HG02571 (cell line): ENCODE results near the gene AFAP1.
"Not testable (repeated sequence)": the region's sequence is repeated elsewhere in the genome, so short reads cannot be mapped to it uniquely, and the experiment has no call there.

Experiments used
- ATAC-seq: cut with Tn5 transposase; IDR thresholded peaks from one replicate; pipeline ENCODE4 v1.9.1; 2021; ENCODE audit warnings: mild to moderate bottlenecking, moderate library complexity; ENCODE audit not compliant: unreplicated experiment

AFAP1 gene

GRCh38 chr4:7950301-7951092, 10.8 kb upstream of the AFAP1 start:
- ATAC-seq, result no peak

DNA sequence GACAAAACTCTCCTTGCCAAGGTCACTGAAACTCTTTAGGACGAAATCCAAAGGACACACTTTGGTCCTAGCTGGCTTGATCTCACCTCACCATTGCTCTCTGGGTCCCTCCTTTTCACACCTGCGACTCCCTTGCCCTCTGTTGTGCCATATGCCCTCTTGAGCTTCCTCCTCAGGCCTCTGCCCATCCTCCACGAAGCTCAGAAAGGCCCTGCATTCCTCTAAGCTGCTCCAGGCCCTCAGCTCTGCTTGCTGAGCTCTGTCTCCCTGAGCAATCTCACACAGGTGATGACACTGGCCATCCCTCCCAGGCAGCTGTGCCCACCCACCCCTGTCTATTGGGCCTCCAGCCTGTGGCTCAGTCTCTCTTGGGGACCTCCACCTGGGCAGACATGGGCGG, 10.1 kb upstream of the AFAP1 start:
- ATAC-seq, result no peak

GRCh38 chr4:7947927-7948326, 8.3 kb upstream of the AFAP1 start:
- no peak for ATAC-seq

- ATAC-seq, result no peak
These were observed 6.2 kb upstream of the AFAP1 start for GRCh38 chr4:7945709-7946380.

GRCh38 chr4:7944599-7945220, 5.0 kb upstream of the AFAP1 start:
- no peak for ATAC-seq

DNA sequence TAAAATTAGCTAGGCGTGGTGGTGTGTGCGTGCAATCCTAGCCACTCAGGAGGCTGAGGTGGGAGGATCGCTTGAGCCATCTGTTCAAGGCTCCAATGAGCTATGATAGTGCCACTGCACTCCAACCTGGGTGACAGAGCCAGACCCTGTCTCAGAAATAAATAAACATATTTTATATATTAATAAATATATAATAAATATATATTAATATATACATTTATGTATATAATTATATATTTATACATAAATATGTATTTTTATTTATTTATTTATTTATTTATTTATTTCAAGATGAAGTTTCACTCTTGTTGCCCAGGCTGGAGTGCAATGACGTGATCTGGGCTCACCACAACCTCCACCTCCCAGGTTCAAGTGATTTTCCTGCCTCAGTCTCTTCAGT, 4.0 kb upstream of the AFAP1 start:
- ATAC-seq, result not testable (repeated sequence)

- ATAC-seq, result no peak
These were observed 3.5 kb upstream of the AFAP1 start for GRCh38 chr4:7943211-7943610.

GRCh38 chr4:7941965-7942496, 2.4 kb upstream of the AFAP1 start:
- ATAC-seq, result no peak

DNA sequence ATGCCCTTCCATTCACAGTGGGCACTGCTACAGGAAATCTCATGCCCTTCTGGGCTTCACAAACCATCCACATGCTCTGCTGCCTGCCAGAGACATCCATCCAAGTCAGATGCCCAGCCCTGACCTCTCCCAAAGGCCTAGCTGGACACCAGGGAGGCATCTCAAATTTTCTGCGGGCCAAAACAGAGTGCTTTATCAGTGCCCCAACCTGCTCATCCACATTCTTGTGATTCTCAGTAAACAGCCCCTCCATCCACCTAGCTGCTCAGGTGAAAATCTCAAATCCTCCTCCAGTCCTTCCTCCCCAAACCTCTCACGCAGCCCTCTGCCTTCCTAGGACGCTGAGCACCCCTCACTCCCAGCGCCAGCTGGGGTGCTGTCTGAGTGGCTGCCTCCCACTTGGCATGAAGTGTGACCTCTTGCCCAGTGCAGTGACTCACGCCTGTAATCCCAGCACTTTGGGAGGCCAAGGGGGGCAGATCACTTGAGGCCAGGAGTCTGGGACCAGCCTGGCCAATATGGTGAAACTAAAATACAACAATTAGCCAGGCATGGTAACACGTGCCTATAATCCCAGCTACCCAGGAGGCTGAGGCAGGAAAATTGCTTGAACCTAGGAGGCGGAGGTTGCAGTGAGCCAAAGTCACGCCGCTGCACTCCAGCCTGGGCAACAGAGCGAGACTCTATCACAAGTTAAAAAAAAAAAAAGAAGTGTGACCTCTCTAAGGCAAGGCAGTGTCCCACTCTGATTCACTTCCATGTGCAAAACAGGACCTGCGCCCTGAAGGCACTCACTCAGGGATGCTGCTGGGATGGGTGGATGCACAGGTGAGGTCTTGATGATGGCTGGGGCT, 1.7 kb upstream of the AFAP1 start:
- ATAC-seq, result no peak

DNA sequence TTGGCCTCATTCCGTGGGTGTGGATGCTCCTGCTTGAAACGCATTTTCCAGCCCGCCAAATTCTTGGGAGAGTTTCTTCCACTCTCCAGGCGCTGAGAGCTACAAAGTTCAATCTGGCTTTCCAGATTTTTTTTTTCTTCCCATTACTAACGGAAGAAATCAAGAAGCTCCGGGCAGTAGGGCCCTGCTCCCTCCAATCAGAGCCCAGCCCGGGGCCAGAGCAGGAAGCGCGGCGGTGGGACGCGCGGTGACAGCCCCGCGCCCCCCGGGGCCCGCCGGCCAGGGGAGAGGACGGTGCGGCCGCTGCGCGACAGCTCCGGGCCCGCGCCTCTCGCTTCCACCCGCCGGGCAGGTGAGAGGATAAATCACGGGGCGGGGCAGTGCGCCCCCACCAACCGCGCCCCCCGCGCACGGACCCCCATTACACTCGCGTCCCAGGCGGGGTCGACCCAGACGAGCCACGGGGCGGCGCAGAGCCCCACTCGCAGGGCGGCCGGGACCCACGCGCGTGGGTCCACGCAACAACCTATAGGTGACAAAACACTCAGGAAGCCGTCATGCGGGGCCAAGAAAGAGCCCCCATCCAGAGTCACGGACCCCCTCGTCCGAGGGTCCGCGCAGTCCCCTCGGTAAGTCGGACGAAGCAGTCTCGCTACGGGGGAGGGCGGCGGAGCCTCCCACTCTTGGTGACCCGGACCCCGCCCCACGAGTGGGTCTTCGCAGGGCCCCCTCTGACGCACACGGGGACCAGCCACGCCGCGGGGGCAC, 868 bp downstream of the AFAP1 start:
- ATAC-seq, result no peak

GRCh38 chr4:7938266-7938608, 1.4 kb downstream of the AFAP1 start:
- no peak for ATAC-seq

- ATAC-seq, result no peak
These were observed 2.7 kb downstream of the AFAP1 start for GRCh38 chr4:7937006-7937405.

DNA sequence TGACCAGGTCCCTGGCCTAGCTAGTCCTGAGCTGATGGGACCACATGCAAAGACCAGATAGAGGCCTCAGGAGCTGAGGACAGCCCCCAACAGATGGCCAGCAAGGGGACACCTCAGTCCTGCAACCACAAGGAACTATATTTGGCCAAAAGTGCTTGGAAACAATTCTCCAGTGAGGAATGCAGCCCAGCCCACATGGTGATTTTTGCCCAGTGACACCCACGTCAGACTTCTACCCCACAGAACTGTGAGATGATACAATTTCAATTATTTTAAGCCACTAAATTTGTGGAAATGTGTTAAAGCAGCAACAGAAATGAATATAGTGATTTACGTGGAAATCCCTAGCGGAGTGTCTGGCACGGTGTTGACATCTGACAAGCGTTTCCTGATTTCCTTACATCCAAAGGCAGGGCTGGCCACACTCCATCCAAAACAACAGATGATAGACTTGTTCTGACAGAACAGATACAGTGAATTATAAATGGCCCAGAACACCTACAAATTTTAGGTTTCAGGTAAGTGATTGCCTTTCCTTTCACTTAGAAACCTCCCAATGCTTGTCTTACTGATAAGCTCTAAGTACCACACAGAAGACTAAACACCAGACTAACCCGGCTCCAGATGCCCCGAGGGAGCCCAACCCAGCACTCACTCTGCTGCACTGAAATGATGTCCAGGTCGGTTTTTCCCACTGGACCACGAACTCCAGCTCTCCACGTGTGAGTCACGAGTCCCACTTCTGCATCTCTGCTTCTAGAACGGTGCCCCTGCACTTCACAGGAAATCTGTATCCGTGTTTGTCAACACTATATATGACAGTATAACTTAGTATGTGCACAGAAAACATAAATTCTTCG, 5.8 kb downstream of the AFAP1 start:
- ATAC-seq, result no peak

GRCh38 chr4:7932287-7932686, 7.4 kb downstream of the AFAP1 start:
- no peak for ATAC-seq

DNA sequence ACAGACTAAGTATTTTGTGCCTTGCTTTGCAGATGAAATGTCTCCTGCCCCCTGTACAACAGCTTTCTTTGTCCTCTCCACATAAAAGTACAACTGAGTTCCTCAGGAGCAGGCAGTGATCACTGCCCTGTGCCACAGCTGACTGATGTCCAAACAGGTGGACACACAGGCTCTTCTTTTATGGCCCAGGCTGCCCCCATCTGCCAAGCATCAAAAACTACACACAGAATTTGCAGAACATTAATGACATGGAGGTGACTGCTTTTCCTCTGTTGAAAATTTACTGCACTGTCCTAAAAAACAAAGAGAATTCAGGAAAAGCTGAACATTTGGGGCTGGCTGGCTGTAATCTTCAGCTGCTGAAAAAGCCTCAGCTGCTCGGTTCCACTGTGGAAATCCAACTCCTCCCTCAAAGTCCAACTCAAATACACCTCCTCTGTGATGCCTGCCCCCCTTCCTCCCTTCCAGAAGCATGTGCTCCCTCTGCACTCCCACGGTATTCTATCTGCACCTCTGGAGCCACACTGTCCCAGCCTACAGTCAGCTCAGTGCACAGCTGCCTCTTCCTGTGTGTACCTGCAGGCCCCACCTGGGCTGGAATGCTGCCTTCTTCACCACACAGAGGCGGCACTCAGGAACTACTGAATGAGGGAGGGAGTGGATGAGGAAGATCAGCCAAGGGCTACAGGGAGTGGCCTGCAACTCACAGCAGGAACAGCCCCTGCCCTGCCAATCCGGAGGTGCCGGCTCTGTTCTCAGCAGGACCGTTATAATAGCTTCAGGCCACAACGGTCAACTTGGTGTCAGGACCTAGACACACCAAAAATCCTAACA, 10.3 kb downstream of the AFAP1 start:
- ATAC-seq, result no peak

GRCh38 chr4:7928711-7929110, 10.9 kb downstream of the AFAP1 start:
- ATAC-seq, result no peak

- no peak for ATAC-seq
These were observed 12.8 kb downstream of the AFAP1 start for GRCh38 chr4:7926822-7927221.

- ATAC-seq, result no peak
These were observed 15.1 kb downstream of the AFAP1 start for GRCh38 chr4:7924570-7924969.
